Esophagus muscularis mucosa (tissue), 4 donors: Measurements from ENCODE around the gene TRABD2B. TPM values are rescaled to one million over a fixed set of nuclear protein-coding genes. Genes with fewer than 3 reads are reported as not detected.

Experiments
- DNase-seq: peaks from one replicate; pipeline ENCODE4 v3.0.0-alpha.2; 2017; ENCODE audit errors: extremely low spot score
- H3K27ac ChIP-seq, 4 donors: fragments of 200-600 bp; sonication (generic); replicated peaks in 1 of 4; 1 replicate in 3 of 4; 2 replicates in 1 of 4; pipeline ENCODE4 v1.5.1; 2016 to 2019; ENCODE audit warnings: mild to moderate bottlenecking in 1 of 4
- H3K27me3 ChIP-seq, 4 donors: fragments of 200-600 bp; sonication (generic); one replicate each; pipeline versions ENCODE4 v1.5.1 to v1.6.0; 2016 to 2019
- H3K36me3 ChIP-seq, 4 donors: fragments of 200-600 bp; sonication (generic); one replicate each; pipeline ENCODE4 v1.5.1; 2016 to 2019
- H3K4me1 ChIP-seq, 4 donors: fragments of 200-600 bp; sonication (generic); one replicate each; pipeline ENCODE4 v1.5.1; 2016 to 2019
- H3K4me3 ChIP-seq, 4 donors: fragments of 200-600 bp; sonication (generic); 1 replicate in 2 of 4; 2 replicates in 2 of 4; pipeline ENCODE4 v1.5.1; 2016 to 2019; ENCODE audit warnings: mild to moderate bottlenecking in 4 of 4, moderate library complexity in 1 of 4
- H3K9me3 ChIP-seq, 4 donors: fragments of 200-600 bp; sonication (generic); 1 replicate in 3 of 4; 2 replicates in 1 of 4; pipeline ENCODE4 v1.5.1; 2016 to 2019
- CTCF ChIP-seq, 3 experiments: fragments of 200-600 bp in 2 of 3; fragments of 450-650 bp in 1 of 3; sonication (generic) in 2 of 3; IDR thresholded peaks; one replicate each; pipeline ENCODE4 v1.5.1; 2017 to 2019; ENCODE audit warnings: antibody characterized with exemption in 3 of 3, mild to moderate bottlenecking in 2 of 3, moderate library complexity in 1 of 3
- EP300 ChIP-seq: sonication (generic); formaldehyde crosslinking; IDR thresholded peaks from one replicate; pipeline ENCODE4 v1.6.1; 2017; ENCODE audit warnings: antibody characterized with exemption
- POLR2A ChIP-seq: fragments of 450-650 bp; IDR thresholded peaks from one replicate; pipeline ENCODE4 v1.6.1; 2017; ENCODE audit warnings: antibody characterized with exemption, moderate library complexity, mild to moderate bottlenecking, low read depth
- POLR2AphosphoS5 ChIP-seq, 2 donors: sonication (generic); formaldehyde crosslinking; IDR thresholded peaks; one replicate each; pipeline ENCODE4 v1.6.1; 2017; ENCODE audit warnings: antibody characterized with exemption in 2 of 2
- WGBS: methylation state at CpG from one replicate; pipeline ENCODE4 v1.1.5; 2018; 5-methylcytosine and 5-hydroxymethylcytosine counted together
- intact Hi-C: fragments of 100-400 bp; cut with DNase I; formaldehyde crosslinking; loops from one replicate; pipeline ENCODE4 v1.15.1; 2023
- total RNA-seq, 4 donors: library from RNA; depleted of rRNA; stranded (reverse); fragments of >200 nt; gene quantifications; one replicate each; pipeline versions ENCODE4 v1.1.0 to v1.2.1, GENCODE V29; 2016

Gene TRABD2B
- total RNA-seq, 4 donors from 2014 or later = 4.0 to 7.6 (median 4.1) TPM

- Histone ChIP-seq H3K4me3 (no peak overlapping the region), H3K4me1 (peaks cover 18 to 27% (median 21%) of the 10 kb centered on the region in 4 donors), H3K27me3 (no peaks in the 10 kb centered on the region), H3K27ac (no peak overlapping the region), H3K36me3 (no peaks in the 10 kb centered on the region), H3K9me3 (no peaks in the 10 kb centered on the region)
- TF ChIP-seq POLR2AphosphoS5 (IDR thresholded peaks at IDR 0.05) (no peak), EP300 (no peak), CTCF (IDR thresholded peaks at IDR 0.05) (no peak), POLR2A (no peak)
- 89% methylated on average over 7 of the region's 11 CpGs for WGBS
- DNase-seq = no peak
- intact Hi-C loops = no loop called here
Measured at GRCh38 chr1:47767741-47768100, 229.5 kb downstream of the TRABD2B start.

GRCh38 chr1:47766832-47767740 is 230.1 kb downstream of the TRABD2B start:
- H3K4me3 ChIP-seq = no peak overlapping the region
- H3K27me3 ChIP-seq = no peaks in the 10 kb centered on the region
- intact Hi-C loops = no loop called here
- no peak overlapping the region for H3K27ac ChIP-seq
- WGBS = 79% methylated on average over 12 of the region's 12 CpGs
- peaks cover 18 to 28% (median 21%) of the 10 kb centered on the region in 4 donors for H3K4me1 ChIP-seq
- H3K9me3 ChIP-seq = no peaks in the 10 kb centered on the region
- TF ChIP-seq POLR2AphosphoS5 (IDR thresholded peaks at IDR 0.05) = no peak
- no peak for TF ChIP-seq CTCF (IDR thresholded peaks at IDR 0.05)
- no peak for TF ChIP-seq EP300
- no peak for TF ChIP-seq POLR2A
- H3K36me3 ChIP-seq = no peaks in the 10 kb centered on the region
- no peak for DNase-seq

GRCh38 chr1:47765742-47766485 is 231.3 kb downstream of the TRABD2B start:
- intact Hi-C loops = no loop called here
- no peak overlapping the region for H3K27ac ChIP-seq
- H3K4me1 ChIP-seq = peaks cover 19 to 27% (median 22%) of the 10 kb centered on the region in 4 donors
- no peaks in the 10 kb centered on the region for H3K36me3 ChIP-seq
- H3K27me3 ChIP-seq = no peaks in the 10 kb centered on the region
- H3K9me3 ChIP-seq = no peaks in the 10 kb centered on the region
- 91% methylated on average over 17 of the region's 22 CpGs for WGBS
- no peak for DNase-seq
- TF ChIP-seq POLR2AphosphoS5 (IDR thresholded peaks at IDR 0.05) (no peak), POLR2A (no peak), CTCF (IDR thresholded peaks at IDR 0.05) (no peak), EP300 (no peak)
- H3K4me3 ChIP-seq = no peak overlapping the region

GRCh38 chr1:47765236-47765635 is 231.9 kb downstream of the TRABD2B start:
- no peaks in the 10 kb centered on the region for H3K36me3 ChIP-seq
- H3K9me3 ChIP-seq = no peaks in the 10 kb centered on the region
- intact Hi-C loops = no loop called here
- DNase-seq = no peak
- H3K4me3 ChIP-seq = no peak overlapping the region
- 90% methylated on average over 6 of the region's 8 CpGs for WGBS
- no peak for TF ChIP-seq POLR2AphosphoS5 (IDR thresholded peaks at IDR 0.05)
- TF ChIP-seq EP300 = no peak
- no peak for TF ChIP-seq POLR2A
- TF ChIP-seq CTCF (IDR thresholded peaks at IDR 0.05) = no peak
- no peaks in the 10 kb centered on the region for H3K27me3 ChIP-seq
- peaks cover 23 to 34% (median 25%) of the 10 kb centered on the region in 4 donors for H3K4me1 ChIP-seq
- H3K27ac ChIP-seq = no peak overlapping the region
